HCT116 (cell line): Measurements from ENCODE around the gene RPS6KA2. TPM values are rescaled to one million over a fixed set of nuclear protein-coding genes. Genes with fewer than 3 reads are reported as not detected.
"Not testable (repeated sequence)": the region's sequence is repeated elsewhere in the genome, so short reads cannot be mapped to it uniquely, and the experiment has no call there.

Source experiments
- ATAC-seq: fragments of 200-7000 bp; cut with Tn5 transposase; 2 replicates; pipeline ENCODE4 v1.9.1; 2020; ENCODE audit warnings: mild to moderate bottlenecking, moderate library complexity
- BruUV-seq: library from RNA; stranded (reverse); fragments of 400-500 nt; replicated peaks from 2 replicates; lab custom pipeline; 2021; lab: Mats Ljungman, UMichigan
- CTCF ChIA-PET: fragments of 300-600 bp; sonication (Branson Sonifier 250); formaldehyde crosslinking; loops from one replicate; lab custom pipeline; 2021; ENCODE audit warnings: antibody characterized with exemption; lab: Charles Lee
- POLR2A ChIA-PET: fragments of 300-600, 350-600 bp; sonication (Branson Sonifier 250); formaldehyde crosslinking; loops from one replicate; lab custom pipeline; 2021; ENCODE audit warnings: antibody characterized with exemption; lab: Charles Lee
- RAD21 ChIA-PET, 2 experiments: fragments of 300-600 bp; sonication (Branson Sonifier 250); formaldehyde crosslinking; loops; one replicate each; lab custom pipeline; 2023; ENCODE audit warnings: low total read pairs in 2 of 2; ENCODE audit not compliant: uncharacterized antibody in 2 of 2, unreplicated experiment in 2 of 2, low non-redundant PET in 1 of 2; lab: Charles Lee
- DNase-seq: peaks from one replicate; pipeline ENCODE4 v3.0.0-alpha.2; 2010; ENCODE audit warnings: low read depth, low spot score
- H2AFZ ChIP-seq: fragments of 200-600 bp; shearing (Covaris generic), sonication (generic); 2 replicates; pipeline ENCODE4 v1.6.1; 2017; ENCODE audit warnings: low read depth, mixed run types, mixed read lengths, antibody characterized with exemption, low read length; ENCODE audit not compliant: poor library complexity, severe bottlenecking
- H3K27ac ChIP-seq: 2 replicates; pipeline ENCODE4 v1.5.1; 2012; ENCODE audit warnings: low read depth, low read length
- H3K27me3 ChIP-seq: fragments of 200-600 bp; sonication (generic); 2 replicates; pipeline ENCODE4 v1.6.1; 2016; ENCODE audit warnings: mixed run types, low read length, mixed read lengths; ENCODE audit not compliant: insufficient read depth
- H3K36me3 ChIP-seq, 2 experiments: fragments of 200-500 bp in 1 of 2; fragments of 200-600 bp in 1 of 2; sonication (Bioruptor generic) in 1 of 2; sonication (generic) in 1 of 2; 2 replicates each; pipeline versions ENCODE4 v1.5.1 to v1.6.1; 2014 to 2016; ENCODE audit warnings: low read length in 2 of 2, inconsistent platforms in 1 of 2, mixed read lengths in 1 of 2, mixed run types in 1 of 2; ENCODE audit not compliant: insufficient read depth in 2 of 2, control insufficient read depth in 1 of 2
- H3K4me1 ChIP-seq, 2 experiments: fragments of 200-600 bp in 1 of 2; sonication (generic) in 1 of 2; 2 replicates each; pipeline versions ENCODE4 v1.5.1 to v1.6.1; 2012 to 2017; ENCODE audit warnings: low read length in 2 of 2, inconsistent platforms in 1 of 2, mild to moderate bottlenecking in 1 of 2, mixed read lengths in 1 of 2, mixed run types in 1 of 2, moderate library complexity in 1 of 2; ENCODE audit not compliant: insufficient read depth in 2 of 2, control insufficient read depth in 1 of 2
- H3K4me2 ChIP-seq: fragments of 200-600 bp; sonication (generic); 2 replicates; pipeline ENCODE4 v1.6.1; 2017; ENCODE audit warnings: mixed run types, low read length, mixed read lengths
- H3K4me3 ChIP-seq, 2 experiments: fragments of 200-600 bp in 1 of 2; sonication (generic) in 1 of 2; replicated peaks in 1 of 2; 2 replicates each; pipeline ENCODE4 v1.5.1; 2011 to 2016; ENCODE audit warnings: low read length in 2 of 2, control low read depth in 1 of 2, low read depth in 1 of 2, mild to moderate bottlenecking in 1 of 2, mixed read lengths in 1 of 2, mixed run types in 1 of 2
- H3K79me2 ChIP-seq: fragments of 200-600 bp; sonication (generic); 2 replicates; pipeline ENCODE4 v1.6.1; 2017; ENCODE audit warnings: mild to moderate bottlenecking, mixed run types, low read length, moderate library complexity, mixed read lengths; ENCODE audit not compliant: insufficient read depth
- H3K9ac ChIP-seq: fragments of 200-600 bp; sonication (generic); 2 replicates; pipeline ENCODE4 v1.6.1; 2016; ENCODE audit warnings: low read length, mixed read lengths
- H3K9me2 ChIP-seq: fragments of 200-600 bp; sonication (generic), shearing (Covaris generic); 2 replicates; pipeline ENCODE4 v1.6.1; 2017; ENCODE audit warnings: mixed run types, mild to moderate bottlenecking, moderate library complexity; ENCODE audit not compliant: insufficient read depth
- H3K9me3 ChIP-seq, 2 experiments: fragments of 200-500 bp in 1 of 2; fragments of 200-600 bp in 1 of 2; sonication (Bioruptor generic) in 1 of 2; sonication (generic) in 1 of 2; 2 replicates each; pipeline ENCODE4 v1.6.1; 2014 to 2017; ENCODE audit warnings: low read length in 2 of 2, mixed read lengths in 2 of 2, inconsistent platforms in 1 of 2, low read depth in 1 of 2, mild to moderate bottlenecking in 1 of 2, mixed run types in 1 of 2, moderate library complexity in 1 of 2; ENCODE audit not compliant: control insufficient read depth in 1 of 2, insufficient read depth in 1 of 2
- H4K20me1 ChIP-seq: fragments of 200-600 bp; sonication (generic), shearing (Covaris generic); 2 replicates; pipeline ENCODE4 v1.6.1; 2017; ENCODE audit warnings: mixed run types, mild to moderate bottlenecking, moderate library complexity; ENCODE audit not compliant: insufficient read depth
- intact Hi-C: fragments of 100-400 bp; cut with micrococcal nuclease; formaldehyde crosslinking; loops from 2 replicates; pipeline ENCODE4 v1.10.0; 2022
- total RNA-seq: library from RNA; stranded (reverse); gene quantifications from one replicate; pipeline ENCODE4 v1.2.1, GENCODE V29; 2021; ENCODE audit not compliant: unreplicated experiment
- TF ChIP-seq, protein P1 (sequence below), 3 experiments: fragments of 200-600 bp in 1 of 3; sonication (generic) in 1 of 3; IDR thresholded peaks in 2 of 3; conservative IDR thresholded peaks in 1 of 3; 2 replicates each; pipeline ENCODE4 v1.5.1; 2012 to 2017; ENCODE audit warnings: low read depth in 2 of 3, low read length in 2 of 3, antibody characterized with exemption in 1 of 3, borderline replicate concordance in 1 of 3, control low read depth in 1 of 3, mild to moderate bottlenecking in 1 of 3, mixed read lengths in 1 of 3, mixed run types in 1 of 3, moderate library complexity in 1 of 3; ENCODE audit not compliant: insufficient read depth in 1 of 3

Gene RPS6KA2
- total RNA-seq, 1 experiment from 2014 or later: 8.5 TPM

DNA sequence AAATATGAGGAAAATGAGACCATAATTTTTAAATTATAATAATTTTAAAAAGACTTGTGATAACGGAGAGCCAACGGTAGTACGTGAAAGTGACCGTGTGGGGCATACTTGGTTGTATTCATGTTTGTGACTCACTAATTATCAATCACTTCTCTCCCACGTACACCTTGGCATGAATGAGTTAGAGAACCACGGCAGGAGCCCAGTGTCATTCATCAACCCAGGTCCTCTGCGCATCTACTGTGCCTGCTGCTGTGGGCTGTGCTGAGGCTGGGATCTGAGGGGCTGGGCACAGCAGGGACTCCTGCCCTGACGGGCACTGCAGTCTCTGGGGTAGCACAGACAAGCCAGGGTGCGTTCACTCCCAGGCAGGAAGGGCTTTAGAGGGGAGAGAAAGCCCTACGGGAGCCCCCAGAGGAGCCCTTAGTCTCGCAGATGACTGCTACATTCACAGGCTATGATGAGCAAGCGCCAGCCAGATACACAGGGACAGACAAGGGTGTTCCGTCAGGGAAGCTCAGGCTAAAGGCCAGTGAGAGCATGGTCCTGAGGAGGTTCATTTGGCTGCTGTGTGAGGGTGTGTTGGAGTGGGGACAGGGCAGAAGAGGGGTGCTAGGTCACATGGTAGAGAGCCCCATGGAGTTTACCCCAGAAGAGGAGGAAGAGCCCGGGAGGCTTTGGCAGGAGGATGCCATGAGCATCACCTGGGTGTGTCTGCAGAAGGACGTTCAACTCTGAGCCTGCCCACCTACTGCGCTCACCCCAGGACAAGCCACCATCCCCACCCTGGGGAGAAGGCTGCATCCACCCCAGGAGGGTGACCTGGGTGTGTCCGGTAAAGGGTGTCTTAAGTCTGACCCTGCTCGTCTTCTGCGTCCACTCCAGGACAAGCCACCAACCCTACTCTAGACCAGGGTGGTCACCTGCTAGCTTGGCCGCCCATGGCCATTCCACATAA, 8.2 kb upstream of the RPS6KA2 start (continued):
- TF ChIP-seq, protein P1, sequence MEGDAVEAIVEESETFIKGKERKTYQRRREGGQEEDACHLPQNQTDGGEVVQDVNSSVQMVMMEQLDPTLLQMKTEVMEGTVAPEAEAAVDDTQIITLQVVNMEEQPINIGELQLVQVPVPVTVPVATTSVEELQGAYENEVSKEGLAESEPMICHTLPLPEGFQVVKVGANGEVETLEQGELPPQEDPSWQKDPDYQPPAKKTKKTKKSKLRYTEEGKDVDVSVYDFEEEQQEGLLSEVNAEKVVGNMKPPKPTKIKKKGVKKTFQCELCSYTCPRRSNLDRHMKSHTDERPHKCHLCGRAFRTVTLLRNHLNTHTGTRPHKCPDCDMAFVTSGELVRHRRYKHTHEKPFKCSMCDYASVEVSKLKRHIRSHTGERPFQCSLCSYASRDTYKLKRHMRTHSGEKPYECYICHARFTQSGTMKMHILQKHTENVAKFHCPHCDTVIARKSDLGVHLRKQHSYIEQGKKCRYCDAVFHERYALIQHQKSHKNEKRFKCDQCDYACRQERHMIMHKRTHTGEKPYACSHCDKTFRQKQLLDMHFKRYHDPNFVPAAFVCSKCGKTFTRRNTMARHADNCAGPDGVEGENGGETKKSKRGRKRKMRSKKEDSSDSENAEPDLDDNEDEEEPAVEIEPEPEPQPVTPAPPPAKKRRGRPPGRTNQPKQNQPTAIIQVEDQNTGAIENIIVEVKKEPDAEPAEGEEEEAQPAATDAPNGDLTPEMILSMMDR (IDR thresholded peaks at IDR 0.05 in 2 of 3, conservative IDR thresholded peaks at IDR 0.05 in 1 of 3; ENCODE audit: borderline replicate concordance in 1 of 3, insufficient read depth in 1 of 3, low read depth in 2 of 3, low read length in 2 of 3): no peak

DNA sequence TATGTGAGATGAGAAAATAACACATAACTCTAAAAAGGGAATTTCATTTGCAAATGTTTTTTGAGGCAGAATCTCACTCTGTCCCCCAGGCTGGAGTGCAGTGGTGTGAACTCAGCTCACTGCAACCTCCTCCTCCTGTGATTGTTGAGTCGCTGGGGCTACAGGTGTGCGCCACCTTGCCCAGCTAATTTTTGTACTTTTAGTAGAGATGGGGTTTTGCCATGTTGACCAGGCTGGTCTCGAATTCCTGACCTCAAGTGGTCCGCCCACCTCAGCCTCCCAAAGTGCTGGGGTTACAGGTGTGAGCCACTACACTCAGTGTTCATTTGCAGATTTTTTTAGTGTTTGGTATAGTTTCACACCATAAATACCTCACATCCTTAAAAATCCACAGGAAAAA, 7.5 kb upstream of the RPS6KA2 start:
- DNase-seq, H3K4me2 ChIP-seq, H4K20me1 ChIP-seq, H3K9ac ChIP-seq, H3K9me2 ChIP-seq, ATAC-seq, H3K27me3 ChIP-seq, H2AFZ ChIP-seq, H3K4me3 ChIP-seq, CTCF ChIA-PET, BruUV-seq, POLR2A ChIA-PET, H3K27ac ChIP-seq, H3K36me3 ChIP-seq, intact Hi-C loops, H3K9me3 ChIP-seq, H3K79me2 ChIP-seq: not testable (repeated sequence)
- RAD21 ChIA-PET: interaction anchor here in 1 of 2 experiments (0.7 kb wide), 1 partner anchor 102 kb away, joined by 3 read pairs; no protein-coding TSS in a partner anchor
- H3K4me1 ChIP-seq: peaks cover 2 to 33% of the 10 kb centered on the region in 2 experiments; a peak in 2 of 4 replicates
